Stimulated activated CD4-positive, alpha-beta T cell treated with anti-CD3 and anti-CD28 coated beads, Interleukin-15, amount 100 ng/mL, for 48 hours (primary cell): Measurements from ENCODE around the gene CDK18.

Source experiments
- DNase-seq, 2 donors: peaks; one replicate each; pipeline ENCODE4 v3.0.0-alpha.2; 2020; ENCODE audit warnings: low read depth in 2 of 2

CDK18 gene

GRCh38 chr1:205505076-205505729 lies 734 bp downstream of the CDK18 start:
- DNase-seq = no peak

- DNase-seq = no peak
Measured at GRCh38 chr1:205505791-205506190, 1.3 kb downstream of the CDK18 start.

- DNase-seq = no peak
Measured at GRCh38 chr1:205506409-205507200, 2.1 kb downstream of the CDK18 start.

GRCh38 chr1:205508227-205508714 lies 3.8 kb downstream of the CDK18 start:
- no peak for DNase-seq

DNA sequence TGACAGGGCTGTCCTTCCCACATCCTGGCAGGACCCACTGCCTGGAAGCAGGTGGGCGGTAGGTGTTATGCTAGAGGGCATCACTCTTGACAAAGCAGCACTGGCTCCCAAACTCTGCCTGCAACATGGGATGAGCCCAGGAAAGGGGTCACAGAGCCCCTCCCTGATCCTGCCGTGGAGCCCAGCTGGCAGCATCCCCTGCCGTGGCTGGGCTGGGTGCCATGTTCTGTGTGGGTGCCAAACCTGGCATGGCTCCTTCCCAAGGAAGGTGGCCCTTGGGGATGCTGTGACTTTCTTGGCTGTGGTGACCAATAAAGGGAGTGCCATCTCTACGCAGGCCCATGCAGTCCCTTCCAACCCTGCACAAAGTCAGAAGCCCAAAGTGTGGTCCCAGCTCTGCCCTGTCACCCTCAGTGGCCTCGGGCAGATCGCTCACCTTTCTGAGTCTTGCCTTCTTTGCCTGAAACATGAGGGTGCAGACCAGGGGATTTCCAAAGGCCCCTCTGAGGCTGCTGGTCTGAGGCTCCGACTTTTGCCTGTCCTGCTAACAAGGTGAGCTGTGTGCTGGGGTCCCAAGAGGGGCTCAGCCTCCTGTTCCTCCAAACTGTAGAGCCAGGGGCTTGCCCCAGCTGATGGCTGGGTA lies 6.0 kb downstream of the CDK18 start:
- no peak for DNase-seq

DNA sequence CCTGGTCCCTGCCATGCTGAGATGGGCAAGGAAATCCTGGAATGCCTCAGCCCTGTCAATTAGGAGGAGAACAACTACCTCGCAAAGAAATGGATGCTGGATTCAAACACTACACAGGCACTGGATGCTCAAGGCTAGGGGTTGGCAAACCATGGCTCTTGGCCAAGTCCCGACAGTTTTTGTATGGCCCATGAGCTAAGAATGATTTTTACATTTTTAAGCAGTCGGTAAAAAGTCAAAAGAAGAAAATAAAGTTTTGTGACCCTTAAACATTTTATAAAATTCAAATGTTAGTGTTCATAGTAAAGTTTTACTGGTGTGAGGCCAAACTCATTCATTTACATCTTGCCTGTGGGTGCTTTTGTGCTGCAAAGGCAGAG lies 6.5 kb downstream of the CDK18 start:
- DNase-seq = no peak

DNA sequence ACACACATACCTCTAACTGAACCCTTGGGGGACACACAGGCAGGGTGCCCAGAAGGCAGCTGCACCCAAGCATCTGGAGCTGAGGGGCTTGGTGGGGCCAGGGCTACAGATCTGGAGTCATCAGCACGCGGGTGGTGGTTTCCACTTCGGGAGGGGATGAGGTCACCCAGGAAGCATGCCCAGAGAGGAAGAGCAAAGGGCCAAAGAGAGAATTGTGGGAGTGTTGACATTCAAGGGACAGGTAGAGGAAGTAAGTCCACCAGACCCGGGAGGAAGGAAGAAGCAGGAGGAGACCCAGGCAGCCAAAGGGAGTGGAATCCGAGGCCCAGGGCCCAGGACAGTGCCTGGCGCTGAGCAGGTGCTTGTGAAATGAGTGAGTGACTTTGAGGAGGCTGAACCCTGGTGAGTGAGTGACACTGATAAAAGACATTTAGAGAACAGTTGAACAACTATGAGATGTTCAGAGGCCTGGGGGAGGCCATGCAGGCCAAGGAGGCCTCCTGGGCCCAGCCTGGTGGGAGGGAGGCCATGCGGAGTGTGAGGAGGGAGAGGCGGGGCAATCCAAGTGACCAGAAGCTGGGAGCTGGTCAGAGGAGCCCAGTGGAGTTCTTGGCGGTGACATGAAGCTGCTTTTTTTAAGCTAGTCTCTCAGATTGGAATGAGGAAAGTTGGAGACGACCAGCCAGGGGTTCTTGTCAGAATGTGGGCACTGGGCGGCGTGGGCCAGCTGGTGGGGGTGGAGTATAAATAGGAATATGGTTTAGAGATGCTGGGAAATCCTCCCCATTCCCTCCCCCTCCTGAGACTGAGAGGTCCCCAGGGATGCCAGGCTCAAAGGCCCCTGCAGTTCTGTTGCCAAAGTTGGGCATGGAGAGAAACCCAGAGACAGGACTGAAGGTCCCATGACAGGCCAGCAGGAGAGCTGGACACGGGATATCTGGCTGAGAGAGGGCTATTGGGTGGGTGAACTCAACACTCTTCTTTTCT lies 7.9 kb downstream of the CDK18 start:
- no peak for DNase-seq

GRCh38 chr1:205513774-205514173 lies 9.3 kb downstream of the CDK18 start:
- DNase-seq = no peak

- no peak for DNase-seq
Measured at GRCh38 chr1:205514211-205515142, 10.0 kb downstream of the CDK18 start.

DNA sequence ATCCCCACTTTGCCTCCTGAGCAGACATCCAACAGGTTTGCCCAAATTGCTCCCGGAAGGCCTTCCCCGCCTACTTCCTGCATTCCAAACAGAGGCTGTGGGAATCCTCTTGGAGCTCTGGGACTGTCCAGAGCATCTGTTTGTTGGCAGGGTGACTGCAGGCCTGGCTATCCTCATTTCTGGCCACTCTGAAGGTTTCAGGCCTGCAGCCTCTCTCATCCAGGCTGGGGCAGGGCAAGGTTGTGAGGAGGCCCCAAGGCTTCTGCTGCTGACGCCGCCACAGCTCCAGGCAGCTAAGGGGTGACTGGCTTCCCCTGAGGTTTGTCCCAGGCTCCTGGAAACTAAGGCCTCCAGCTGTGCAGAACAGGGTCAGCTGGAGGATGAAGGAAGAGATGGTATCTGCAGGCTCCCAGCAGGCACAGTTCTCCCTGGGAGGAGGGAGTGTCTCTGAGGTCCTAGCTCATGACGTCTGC lies 11.3 kb downstream of the CDK18 start:
- DNase-seq = no peak

DNA sequence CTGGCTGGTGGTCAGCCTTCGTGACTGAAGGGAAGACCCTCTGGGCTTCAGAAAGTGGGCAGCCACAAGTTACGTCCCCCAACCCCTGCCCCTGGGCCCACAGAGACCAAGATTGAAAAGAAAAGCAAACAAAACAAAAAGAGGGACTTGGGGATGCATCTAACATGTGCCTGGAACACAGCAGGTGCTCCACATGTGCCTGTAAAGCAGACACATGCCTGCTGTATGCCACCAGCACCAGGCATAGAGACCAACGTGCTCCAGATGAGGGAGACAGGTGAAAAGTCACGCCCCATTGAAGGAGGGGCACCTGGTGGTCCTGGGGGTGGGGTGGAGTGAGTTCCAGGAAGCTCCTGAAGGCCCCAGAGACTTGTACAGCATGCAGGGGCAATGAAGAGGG lies 11.9 kb downstream of the CDK18 start:
- no peak for DNase-seq

- DNase-seq = no peak
Measured at GRCh38 chr1:205517288-205517687, 12.8 kb downstream of the CDK18 start.

DNA sequence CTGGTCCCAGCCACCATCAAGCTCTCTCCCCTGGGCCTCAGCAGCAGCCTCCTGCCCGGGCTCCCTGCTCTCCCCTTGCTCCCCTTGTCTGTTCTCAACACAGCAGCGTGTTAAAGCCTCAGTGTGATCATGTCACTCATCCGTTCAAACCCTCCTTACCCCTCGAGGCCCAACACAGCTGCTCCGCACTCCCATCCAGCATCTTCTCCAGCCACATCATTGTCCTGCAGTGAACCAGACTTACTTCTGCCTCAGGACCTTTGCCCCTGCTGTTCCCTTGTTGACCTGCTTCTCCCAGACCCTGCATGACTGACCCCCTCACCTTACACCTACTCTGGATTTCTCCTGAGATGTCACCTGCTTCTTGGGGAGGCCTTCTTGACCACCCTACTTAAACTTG lies 13.3 kb downstream of the CDK18 start:
- DNase-seq = no peak

GRCh38 chr1:205518661-205519540 lies 14.4 kb downstream of the CDK18 start:
- DNase-seq = no peak

DNA sequence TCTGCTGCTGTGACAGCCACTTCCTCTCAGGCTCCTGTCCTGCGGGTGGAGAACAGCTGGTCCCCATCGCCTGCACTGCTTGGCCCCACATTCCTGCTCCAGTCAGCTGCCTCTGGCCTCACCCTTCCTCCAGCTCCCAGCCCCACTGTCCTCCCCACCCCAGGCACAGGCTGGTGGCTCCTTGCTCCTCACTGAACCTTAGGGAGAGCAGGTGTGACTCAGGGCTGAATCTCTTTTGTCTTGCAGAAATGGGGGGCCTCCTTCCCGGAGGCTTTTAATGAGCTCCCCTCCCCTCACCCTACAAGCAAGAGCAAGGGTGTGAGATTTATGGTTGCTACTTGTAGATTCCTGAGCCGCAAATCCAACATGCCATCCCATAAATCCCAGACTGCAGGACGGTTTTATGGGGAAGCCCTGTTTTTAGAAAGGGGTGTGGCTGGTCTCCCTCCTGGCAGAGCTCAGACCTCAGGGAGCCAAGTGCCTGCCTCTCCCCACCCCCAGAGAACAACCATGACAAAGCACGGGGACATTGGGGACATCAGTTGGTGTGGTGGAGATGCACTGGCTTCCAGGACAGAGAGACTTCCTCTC lies 15.2 kb downstream of the CDK18 start:
- DNase-seq = no peak

DNA sequence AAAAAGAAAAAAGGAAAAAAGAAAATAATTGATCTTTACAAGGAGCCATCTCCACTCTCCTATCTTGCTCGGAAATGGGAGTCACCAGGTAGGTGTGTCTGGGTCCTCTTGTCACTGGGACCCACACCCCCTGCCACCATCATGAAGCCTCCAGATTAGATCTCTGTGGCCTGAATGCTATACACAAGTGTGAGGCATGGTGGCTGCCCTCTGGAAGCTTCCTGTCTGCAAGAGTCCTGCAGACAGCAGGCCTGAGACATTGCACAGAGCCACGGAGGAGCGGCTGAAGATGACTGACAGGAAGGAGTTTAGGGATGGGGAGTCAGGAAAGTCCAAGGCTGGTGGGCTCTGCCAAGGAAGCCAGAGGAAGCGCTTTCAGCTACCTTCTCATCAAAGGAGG lies 16.2 kb downstream of the CDK18 start:
- DNase-seq = no peak

GRCh38 chr1:205521686-205522085 lies 17.2 kb downstream of the CDK18 start:
- DNase-seq = no peak

- DNase-seq = no peak
Measured at GRCh38 chr1:205522692-205523091, 18.2 kb downstream of the CDK18 start.
